Hematopoietic multipotent progenitor cell treated with erythropoietin and hydrocortisone succinate and interleukin-3 and kit ligand, for 17 days (in vitro differentiated cells): ENCODE measurements around the gene ETHE1.
A peak's percentile ranks its signal among the peaks of the same experiment; 100 is the strongest.

Experiments used
- DNase-seq: peaks from one replicate; pipeline ENCODE4 v3.0.0-alpha.2; 2015; ENCODE audit warnings: low spot score

Gene ETHE1

DNA sequence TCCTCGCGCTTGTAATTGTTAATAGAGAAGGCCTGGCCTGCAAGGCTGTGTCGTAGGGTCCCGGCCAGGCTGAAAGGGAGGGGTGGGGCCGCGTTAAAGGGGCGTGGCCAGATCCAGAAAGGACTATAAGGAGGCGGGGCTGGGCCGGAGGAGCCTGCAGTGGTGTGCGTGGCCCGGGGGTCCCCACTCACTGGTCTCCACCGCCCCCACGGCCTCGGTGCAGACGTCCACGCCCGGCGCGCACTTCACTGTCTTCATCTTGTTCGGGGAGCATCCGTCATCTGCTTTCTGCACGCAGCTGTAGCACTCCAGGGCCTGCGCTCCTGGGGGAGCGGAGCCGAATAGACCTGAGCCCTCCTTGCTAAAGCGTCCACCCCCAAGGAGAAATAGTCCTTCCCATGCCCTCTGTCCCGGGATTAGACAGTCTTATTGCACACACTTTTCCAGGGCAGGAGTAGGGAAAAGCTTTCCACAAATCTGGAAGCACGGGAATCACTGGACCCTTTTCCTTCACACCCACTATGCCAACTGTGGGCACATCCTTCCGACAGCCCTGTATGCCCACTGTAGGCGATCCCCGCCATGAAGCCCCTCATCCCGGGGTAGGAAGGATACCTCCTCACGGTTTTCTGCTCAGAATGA lies 62.7 kb downstream of the ETHE1 start:
- DNase-seq, result peak; percentile 66

- peak; percentile 93 for DNase-seq
Observed at GRCh38 chr19:43463381-43464133, 63.4 kb downstream of the ETHE1 start.

DNA sequence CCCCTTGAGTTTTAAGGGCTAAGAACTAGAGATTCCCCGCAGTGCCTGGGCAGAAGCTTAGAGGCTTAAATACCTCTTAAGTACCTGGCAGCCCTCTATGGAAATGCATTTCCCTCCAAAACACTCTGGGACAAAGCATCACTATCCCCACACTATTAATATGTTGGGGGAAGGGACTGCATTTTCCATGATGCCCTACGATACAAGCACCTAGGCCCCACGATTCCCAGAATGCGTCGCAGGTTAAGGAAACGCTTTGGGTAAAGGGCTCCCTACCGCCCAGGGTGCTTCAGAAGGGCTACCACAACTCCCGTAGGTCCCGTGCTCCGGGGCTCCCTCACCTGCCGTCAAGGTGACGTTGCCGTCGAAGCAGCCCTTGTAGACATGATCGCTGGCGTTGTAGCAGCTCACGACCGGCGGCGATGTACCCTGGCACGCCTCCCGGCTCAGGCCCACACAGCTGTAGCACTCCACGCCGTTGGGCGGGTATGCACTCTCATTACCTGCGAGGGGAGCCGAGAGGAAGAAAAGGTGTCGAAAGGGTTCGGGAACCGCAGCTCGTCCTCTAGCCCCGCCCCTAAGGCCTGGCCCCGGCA lies 64.1 kb downstream of the ETHE1 start:
- DNase-seq, result no peak

DNA sequence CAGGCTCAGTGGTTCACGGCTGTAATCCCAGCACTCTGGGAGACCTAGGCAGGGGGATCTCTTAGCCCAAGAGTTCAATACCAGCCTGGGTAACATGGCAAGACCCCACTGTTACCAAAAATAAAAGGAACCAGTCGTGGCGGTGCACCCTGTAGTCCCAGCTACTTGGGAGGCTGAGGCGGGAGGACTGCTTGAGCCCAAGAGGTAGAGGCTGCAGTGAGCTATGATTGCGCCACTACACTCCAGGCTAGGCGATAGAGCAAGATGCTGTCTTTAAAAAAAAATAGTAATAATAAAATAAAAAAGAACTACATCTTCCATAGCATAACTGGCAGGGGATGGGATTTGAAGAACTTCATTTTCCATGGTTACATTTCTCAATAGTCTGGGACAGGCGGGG lies 64.6 kb downstream of the ETHE1 start:
- no peak for DNase-seq

GRCh38 chr19:43461303-43461702 lies 65.7 kb downstream of the ETHE1 start:
- no peak for DNase-seq

DNA sequence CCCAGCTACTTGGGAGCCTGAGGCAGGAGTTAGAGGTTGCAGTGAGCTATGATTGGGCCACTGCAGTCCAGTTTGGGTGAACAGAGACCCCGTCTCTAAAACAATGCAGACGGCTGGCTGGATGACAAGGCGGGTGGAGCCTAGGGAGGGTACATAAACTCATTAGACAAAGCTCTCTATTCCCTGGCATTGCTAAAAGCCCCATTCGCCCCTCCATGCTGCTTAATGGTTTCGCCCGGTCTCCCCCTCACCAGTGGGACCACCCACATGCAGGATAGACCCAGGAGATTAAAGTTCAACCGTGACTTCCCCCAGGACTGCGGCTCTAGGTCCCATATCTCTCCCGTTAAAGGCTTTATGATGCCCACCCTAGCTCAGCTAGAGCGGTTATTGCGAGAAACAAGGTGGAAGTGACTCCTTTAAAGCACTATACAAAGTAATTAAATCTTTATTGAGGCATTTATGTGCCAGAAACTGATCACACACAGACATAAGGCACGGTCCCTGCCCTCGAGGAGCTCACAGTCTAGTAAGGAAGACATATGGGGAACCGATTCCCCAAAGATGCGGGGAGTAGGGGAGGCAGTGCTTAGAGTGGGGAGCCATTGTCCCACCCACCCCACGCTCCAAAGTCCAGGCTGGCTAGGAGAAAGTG lies 66.5 kb downstream of the ETHE1 start:
- no peak for DNase-seq

- no peak for DNase-seq
Observed at GRCh38 chr19:43457809-43458208, 69.2 kb downstream of the ETHE1 start.
